Left ventricle myocardium superior (tissue), 1 donor: ENCODE measurements around the gene CNOT3. TPM values are rescaled to one million over a fixed set of nuclear protein-coding genes. Genes with fewer than 3 reads are reported as not detected.

Experiments
- ATAC-seq: fragments of 200-7000 bp; cut with Tn5 transposase; one replicate; pipeline ENCODE4 v1.9.1; 2020; ENCODE audit warnings: mild to moderate bottlenecking, moderate library complexity
- DNase-seq: peaks from one replicate; pipeline ENCODE4 v3.0.0-alpha.2; 2020
- intact Hi-C: fragments of 100-400 bp; cut with micrococcal nuclease; formaldehyde crosslinking; loops from one replicate; pipeline ENCODE4 v1.11.0; 2022
- total RNA-seq: library from RNA; stranded (reverse); fragmentation: NEBNext Ultra II Directional; extraction: Animal tissue kit (Norgen Biotek cat#: 25700); gene quantifications from one replicate; pipeline ENCODE4 v1.2.1, GENCODE V29; 2021
- donor health status: DM: no; HTN: yes; CAD: no; lungs with severe emphysema.

Gene CNOT3
- total RNA-seq, 1 donor from 2014 or later = 23.2 TPM

- ATAC-seq (peak; percentile 95), DNase-seq (peak; percentile 96)
- intact Hi-C loops = no loop called here
These were observed 22.2 kb upstream of the CNOT3 start, which contains the start of the genes PRPF31 and TFPT for GRCh38 chr19:54115109-54116063. TSS of gene PRPF31 (plus strand) at chr19:54115754. CDS start at chr19:54118279, 2,525 bp downstream. TSS of gene TFPT (minus strand) at chr19:54115657. CDS start at chr19:54115269, 388 bp downstream.

GRCh38 chr19:54121259-54121658 lies 16.3 kb upstream of the CNOT3 start:
- DNase-seq (no peak), ATAC-seq (no peak)
- intact Hi-C loops = no loop called here

GRCh38 chr19:54123682-54124081 lies 13.9 kb upstream of the CNOT3 start:
- intact Hi-C loops = no loop called here
- DNase-seq (no peak), ATAC-seq (no peak)

GRCh38 chr19:54124393-54124792 lies 13.2 kb upstream of the CNOT3 start:
- no peak for ATAC-seq
- intact Hi-C loops = no loop called here
- DNase-seq = no peak

- DNase-seq (no peak), ATAC-seq (no peak)
- intact Hi-C loops = no loop called here
These were observed 11.8 kb upstream of the CNOT3 start for GRCh38 chr19:54125713-54126112.

- no peak for DNase-seq
- intact Hi-C loops = no loop called here
- ATAC-seq = no peak
These were observed 9.7 kb upstream of the CNOT3 start for GRCh38 chr19:54127688-54128440.

GRCh38 chr19:54128441-54128725 lies 9.2 kb upstream of the CNOT3 start:
- intact Hi-C loops = no loop called here
- no peak for DNase-seq

GRCh38 chr19:54128796-54129616 lies 8.6 kb upstream of the CNOT3 start:
- DNase-seq (no peak), ATAC-seq (no peak)
- intact Hi-C loops = no loop called here

More at GRCh38 chr19:54128441-54128725, 9.2 kb upstream of the CNOT3 start:
- ATAC-seq = no peak

- DNase-seq = no peak
- intact Hi-C loops = no loop called here
- no peak for ATAC-seq
These were observed 8.0 kb upstream of the CNOT3 start for GRCh38 chr19:54129617-54129996.

GRCh38 chr19:54133312-54133956 lies 4.1 kb upstream of the CNOT3 start:
- DNase-seq (no peak), ATAC-seq (no peak)
- intact Hi-C loops = no loop called here

GRCh38 chr19:54133957-54134590 lies 3.5 kb upstream of the CNOT3 start:
- intact Hi-C loops = no loop called here
- DNase-seq = no peak
- no peak for ATAC-seq

GRCh38 chr19:54136086-54136863 lies 1.3 kb upstream of the CNOT3 start:
- DNase-seq = no peak
- no peak for ATAC-seq
- intact Hi-C loops = no loop called here

- ATAC-seq (peak; percentile 92), DNase-seq (peak; percentile 99)
- intact Hi-C loops = no loop called here
These were observed 481 bp upstream of the CNOT3 start for GRCh38 chr19:54136864-54137698.

- ATAC-seq (no peak), DNase-seq (no peak)
- intact Hi-C loops = no loop called here
These were observed 1.1 kb downstream of the CNOT3 start for GRCh38 chr19:54138489-54139256.

- intact Hi-C loops = no loop called here
- no peak for DNase-seq
These were observed 3.8 kb downstream of the CNOT3 start for GRCh38 chr19:54141356-54141755.

GRCh38 chr19:54142166-54142780 lies 4.7 kb downstream of the CNOT3 start:
- no peak for ATAC-seq
- intact Hi-C loops = no loop called here
- no peak for DNase-seq

More at GRCh38 chr19:54141356-54141755, 3.8 kb downstream of the CNOT3 start:
- ATAC-seq = no peak
